Measurements from ENCODE around the gene SDK1.

The SDK1 gene

GRCh38 chr7:4191525-4191924 is 890.5 kb downstream of the SDK1 start:
- DNase-seq, result no peak

GRCh38 chr7:4195660-4196059 is 894.6 kb downstream of the SDK1 start:
- no peak for DNase-seq

GRCh38 chr7:4196121-4196819 is 895.2 kb downstream of the SDK1 start:
- DNase-seq, result no peak

- no peak for DNase-seq
Measured at GRCh38 chr7:4198301-4198700, 897.2 kb downstream of the SDK1 start.

GRCh38 chr7:4200546-4201094 is 899.6 kb downstream of the SDK1 start:
- DNase-seq, result no peak

GRCh38 chr7:4201566-4201965 is 900.5 kb downstream of the SDK1 start:
- no peak for DNase-seq

- no peak for DNase-seq
Measured at GRCh38 chr7:4202154-4202736, 901.2 kb downstream of the SDK1 start.

GRCh38 chr7:4202954-4203353 is 901.9 kb downstream of the SDK1 start:
- no peak for DNase-seq

GRCh38 chr7:4203626-4204512 is 902.8 kb downstream of the SDK1 start:
- DNase-seq, result no peak

GRCh38 chr7:4204513-4205165 is 903.6 kb downstream of the SDK1 start:
- DNase-seq, result no peak

- no peak for DNase-seq
Measured at GRCh38 chr7:4205828-4206227, 904.8 kb downstream of the SDK1 start.

GRCh38 chr7:4207011-4207410 is 906.0 kb downstream of the SDK1 start:
- no peak for DNase-seq

- no peak for DNase-seq
Measured at GRCh38 chr7:4208086-4208485, 907.0 kb downstream of the SDK1 start.

- no peak for DNase-seq
Measured at GRCh38 chr7:4208586-4208985, 907.5 kb downstream of the SDK1 start.

GRCh38 chr7:4209126-4209525 is 908.1 kb downstream of the SDK1 start:
- no peak for DNase-seq

- no peak for DNase-seq
Measured at GRCh38 chr7:4209966-4210365, 908.9 kb downstream of the SDK1 start.

- DNase-seq, result no peak
Measured at GRCh38 chr7:4210821-4211220, 909.8 kb downstream of the SDK1 start.

- DNase-seq, result no peak
Measured at GRCh38 chr7:4211261-4211660, 910.2 kb downstream of the SDK1 start.

- no peak for DNase-seq
Measured at GRCh38 chr7:4212376-4212775, 911.3 kb downstream of the SDK1 start.

- DNase-seq, result no peak
Measured at GRCh38 chr7:4214291-4215155, 913.5 kb downstream of the SDK1 start.

- no peak for DNase-seq
Measured at GRCh38 chr7:4215176-4215720, 914.2 kb downstream of the SDK1 start.

GRCh38 chr7:4216016-4216415 is 915.0 kb downstream of the SDK1 start:
- DNase-seq, result no peak
